Measurements from ENCODE around the gene INPP4B. TPM values are rescaled to one million over a fixed set of nuclear protein-coding genes. Genes with fewer than 3 reads are reported as not detected.

Gene INPP4B
- 35.1 TPM for total RNA-seq

DNA sequence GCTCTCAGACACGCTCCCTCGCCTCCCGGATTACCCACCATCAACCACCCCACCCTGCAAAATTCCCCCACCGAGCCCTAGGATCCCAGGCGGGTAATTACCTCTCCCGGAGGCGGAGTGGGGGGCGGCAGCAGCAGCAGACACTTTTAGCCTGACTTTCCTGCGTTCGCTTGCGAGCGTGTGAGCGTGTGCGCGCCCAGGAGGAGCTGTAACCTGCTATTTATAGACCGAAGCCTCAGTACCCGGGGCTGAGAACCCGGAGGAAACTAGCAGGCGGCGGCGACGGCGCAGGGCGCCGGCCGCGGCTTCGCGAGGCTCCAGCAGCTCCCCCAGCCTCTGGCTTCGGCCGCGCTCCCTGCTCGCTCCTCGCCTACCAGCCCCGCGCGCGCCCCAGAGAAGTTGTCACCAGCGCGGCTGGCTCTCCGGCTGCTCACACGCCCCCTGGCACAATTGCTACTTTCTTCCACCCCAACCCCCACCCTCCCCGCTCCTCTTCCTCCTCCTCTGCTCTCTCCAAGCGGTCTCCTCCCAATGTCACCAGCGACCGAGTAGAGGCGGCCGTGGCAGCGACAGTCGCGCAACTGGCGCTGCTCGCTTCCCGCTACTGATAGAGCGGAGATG is at the start of gene INPP4B:
Gene INPP4B, minus strand, starts transcription at position 194 of the 621 bp plus-strand sequence.

